Activated T-helper 1 cell treated with Interleukin-2 at 50 U/mL for 16 hours (primary cell): ENCODE results near the gene SCN10A.

Experiments used
- DNase-seq: peaks from one replicate; pipeline ENCODE4 v3.0.0-alpha.2; 2020; ENCODE audit warnings: low read depth

The SCN10A gene

DNA sequence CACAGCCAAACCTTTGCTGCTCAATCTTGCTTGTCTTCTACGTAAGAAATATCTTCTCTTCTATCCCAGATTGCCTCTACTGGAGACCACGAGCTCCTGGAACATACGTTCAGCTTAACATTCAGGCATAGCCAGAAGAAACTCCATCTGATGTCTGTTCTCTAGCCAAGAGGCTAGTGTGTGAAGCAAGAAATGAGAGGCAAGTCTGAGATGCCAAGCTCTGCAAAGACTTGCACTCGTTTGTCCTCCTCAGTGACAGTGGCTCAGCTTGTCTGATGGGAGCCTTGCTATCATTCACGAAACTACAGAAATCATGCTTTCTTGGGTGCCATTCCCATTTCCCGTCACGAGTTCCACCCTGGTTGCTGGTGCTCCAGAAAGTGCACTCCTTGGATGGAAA, at the start of gene SCN10A:
SCN10A (minus strand) TSS at position 192 of the 400 bp plus-strand sequence. CDS start 22,207 bp downstream, outside the sequence.
- no peak for DNase-seq

DNA sequence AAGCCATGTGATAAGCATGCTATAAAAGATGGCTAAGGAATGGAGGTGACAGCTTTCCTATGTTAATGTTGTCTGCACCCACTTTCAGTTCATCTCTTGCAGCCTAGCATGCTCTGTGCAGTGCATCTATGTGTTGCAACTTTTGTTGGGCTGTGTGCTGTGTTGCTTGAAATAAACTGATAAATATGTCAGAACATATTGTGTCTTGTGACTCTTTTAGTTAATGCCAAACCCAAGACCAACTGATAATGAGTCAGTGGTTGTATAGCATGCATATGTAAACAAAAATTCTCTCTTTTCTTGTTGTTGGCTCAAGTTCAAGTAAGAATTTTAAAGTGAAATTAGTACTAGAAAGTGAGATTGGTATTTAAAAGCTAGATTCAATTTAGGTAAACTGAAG, 37.0 kb upstream of the SCN10A start:
- DNase-seq = no peak

DNA sequence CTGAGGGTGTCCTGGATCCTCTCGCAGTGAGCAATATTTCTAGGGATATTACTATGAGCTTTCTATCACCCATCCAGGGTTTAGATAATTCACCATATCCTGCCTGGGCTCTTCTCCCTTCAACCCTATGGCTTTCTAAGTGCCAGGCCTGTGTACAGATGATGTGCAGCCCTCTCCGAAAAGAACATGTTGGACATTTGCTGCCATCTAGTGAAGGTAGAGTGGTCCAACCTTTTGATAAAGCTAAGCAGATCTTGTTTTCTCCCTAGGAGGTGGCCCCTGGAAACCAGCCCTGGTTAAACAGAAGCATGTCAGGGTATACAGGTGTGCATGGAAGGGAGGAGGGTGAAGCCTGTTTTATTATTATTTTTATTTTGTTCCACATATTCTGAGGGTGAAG, 27.9 kb upstream of the SCN10A start:
- no peak for DNase-seq

DNA sequence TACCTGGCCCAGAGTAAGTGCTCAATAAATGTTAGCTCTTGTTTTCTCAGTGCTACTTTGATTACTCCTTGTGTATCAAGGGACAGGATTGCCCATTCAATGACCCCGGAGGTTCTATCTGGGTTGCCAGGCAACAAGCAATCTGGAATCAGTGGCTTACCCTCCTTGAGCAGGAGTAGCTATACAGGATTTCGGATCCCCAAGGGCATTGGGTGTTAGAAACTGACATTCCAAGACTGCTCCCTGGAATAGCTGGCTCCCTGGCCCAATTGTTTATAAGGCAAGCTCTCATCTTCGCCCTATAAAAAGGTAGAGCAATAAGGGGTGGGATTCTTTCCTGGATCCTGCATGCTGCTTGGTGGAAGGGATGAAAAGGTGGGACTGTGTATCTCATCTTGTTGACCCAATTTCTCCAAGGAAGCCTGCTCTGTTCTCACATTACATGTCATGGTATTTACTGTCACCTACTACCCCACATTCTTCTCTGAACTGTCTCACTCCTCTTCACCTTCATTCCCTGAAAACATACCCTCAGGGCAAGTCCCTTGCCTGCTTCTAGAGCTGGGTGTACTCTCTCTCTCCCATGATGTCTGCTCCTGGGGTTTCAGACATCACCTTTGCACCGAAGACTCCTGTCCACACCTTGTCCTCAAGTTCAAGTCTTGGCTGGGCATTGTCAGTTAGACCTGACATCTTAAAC, 26.4 kb upstream of the SCN10A start:
- DNase-seq = no peak

DNA sequence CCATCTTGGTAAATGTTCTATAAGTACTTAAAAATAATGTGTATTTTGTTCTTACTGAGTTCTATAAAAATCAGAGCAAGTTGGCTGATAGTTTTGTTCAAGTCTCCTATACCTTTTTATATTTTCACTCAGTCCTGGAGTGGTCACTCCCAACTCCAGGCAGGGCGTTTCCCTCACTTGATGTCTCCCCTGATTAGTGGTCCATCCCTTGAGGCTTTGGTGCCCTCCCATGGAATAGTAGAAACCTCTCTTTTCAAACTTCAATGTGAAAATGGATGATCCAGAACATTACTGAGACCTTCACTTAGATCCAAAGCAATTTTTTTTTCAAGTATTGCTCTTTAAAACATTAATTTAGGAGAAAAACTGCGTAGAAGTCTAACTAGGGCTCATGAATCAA, 25.0 kb upstream of the SCN10A start:
- DNase-seq = no peak

DNA sequence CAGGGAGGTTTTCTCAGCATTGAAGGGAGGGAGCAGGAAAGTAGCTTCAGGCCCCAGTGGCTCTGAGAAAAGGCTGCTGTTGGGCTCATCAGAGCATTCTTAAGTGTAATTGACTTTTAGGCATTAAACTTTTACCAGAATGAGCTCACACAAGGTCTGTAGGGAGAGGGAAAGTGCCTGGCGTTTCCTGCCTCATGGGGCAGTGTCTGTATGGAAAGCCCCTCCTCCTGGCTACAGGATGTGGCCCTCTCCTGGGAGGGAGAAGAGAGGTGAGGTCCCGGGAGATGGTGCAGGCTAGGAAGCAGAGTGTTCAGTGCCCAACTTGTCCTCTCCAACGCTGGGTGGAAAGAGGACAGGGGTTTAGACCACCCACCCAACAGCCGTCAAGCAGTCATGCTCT, 21.3 kb upstream of the SCN10A start:
- no peak for DNase-seq

DNA sequence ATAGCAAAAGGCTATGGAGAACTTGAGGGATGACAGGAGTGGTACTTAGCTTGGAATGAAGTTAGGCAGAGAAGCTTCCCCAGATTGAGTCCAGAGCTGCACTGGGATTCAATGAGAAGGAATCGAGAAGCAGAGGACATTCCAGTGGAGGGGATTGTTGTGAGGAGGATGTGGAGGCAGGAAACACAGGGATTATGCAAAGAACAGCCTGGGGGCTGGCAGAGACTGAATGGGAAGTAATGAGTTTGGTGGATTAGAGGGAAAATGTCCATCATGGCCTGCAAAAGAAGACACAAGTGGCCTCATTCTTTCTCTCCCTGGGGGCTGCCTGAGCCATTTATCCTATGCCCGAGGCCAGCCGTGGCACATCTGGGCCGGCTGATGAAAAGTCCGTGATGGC, 20.5 kb upstream of the SCN10A start:
- DNase-seq = no peak

DNA sequence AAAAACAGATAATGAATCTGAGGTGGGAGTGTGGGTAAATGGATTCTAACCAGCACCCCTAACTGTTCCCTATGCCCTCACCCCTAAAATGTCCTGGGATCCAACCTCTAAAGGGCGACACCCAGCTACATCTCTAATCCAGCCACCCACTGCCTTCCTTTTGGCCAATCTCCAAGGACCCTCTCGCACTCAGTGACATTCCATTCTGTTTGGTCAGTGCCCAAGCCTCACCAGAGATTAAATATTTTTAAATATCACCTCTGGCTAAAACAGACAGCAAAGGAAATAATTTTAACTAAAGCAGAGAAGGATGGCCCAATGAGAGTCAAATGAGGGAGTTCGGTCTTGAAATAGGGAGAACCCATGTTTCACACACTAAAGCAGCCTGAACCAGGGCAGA, 19.9 kb upstream of the SCN10A start:
- no peak for DNase-seq

DNA sequence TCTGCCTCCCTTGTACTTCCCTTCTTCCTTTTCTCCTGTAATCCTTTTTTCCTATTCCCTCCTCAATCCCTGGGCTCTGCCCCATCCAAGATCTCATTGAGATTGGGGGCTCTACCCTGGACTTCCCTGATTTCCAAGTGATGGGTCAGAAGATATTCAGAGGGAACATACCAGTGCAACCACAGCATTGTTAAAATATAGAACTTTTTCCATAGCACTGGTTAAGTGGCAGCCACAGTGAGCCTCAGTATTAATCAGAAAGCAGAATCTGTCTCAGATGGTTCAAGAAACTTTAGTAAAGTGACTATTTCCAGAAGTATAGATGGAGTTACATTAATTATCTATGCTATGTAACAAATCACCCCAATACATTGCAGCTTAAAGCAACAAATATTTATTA, 18.7 kb upstream of the SCN10A start:
- DNase-seq = no peak

DNA sequence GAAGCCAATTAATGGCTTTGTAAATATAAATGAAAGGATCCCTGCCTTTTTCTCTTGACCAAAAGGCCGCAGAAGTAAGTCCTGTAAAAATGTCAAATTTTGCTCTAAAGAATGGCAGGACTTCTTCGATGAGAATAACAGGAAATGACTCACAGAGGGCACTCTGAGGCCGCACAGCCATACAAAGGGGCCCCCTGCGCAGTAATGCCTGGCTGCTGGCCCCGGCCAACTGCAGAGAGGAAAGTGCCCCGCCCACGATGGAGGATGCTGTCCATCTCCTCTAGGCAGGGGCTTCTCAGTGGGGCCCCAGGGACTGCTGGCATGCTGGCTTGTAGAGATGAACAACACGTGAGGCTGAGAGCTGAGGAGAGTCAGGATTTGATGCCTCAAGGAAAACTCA, 18.1 kb upstream of the SCN10A start:
- DNase-seq = peak; percentile 1

DNA sequence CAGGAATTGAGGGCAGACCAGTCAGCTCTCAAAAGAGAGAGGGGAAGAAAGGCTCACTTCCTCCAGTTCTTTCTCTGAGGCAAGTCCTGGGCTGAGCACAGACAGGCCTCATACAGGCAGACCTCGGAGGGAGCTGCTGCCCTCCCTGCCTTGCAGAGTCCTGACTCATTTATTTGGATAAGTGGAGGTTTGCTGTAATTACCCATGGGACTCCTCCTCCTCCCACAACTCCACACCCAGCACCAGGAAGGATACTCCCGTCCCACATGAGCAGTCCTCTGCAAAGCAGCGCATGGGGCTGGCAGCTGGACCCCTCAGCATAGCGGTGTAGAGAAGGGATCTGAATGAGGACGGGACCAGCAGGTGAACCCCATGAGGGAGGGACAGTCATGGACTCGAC, 13.4 kb upstream of the SCN10A start:
- DNase-seq = no peak

DNA sequence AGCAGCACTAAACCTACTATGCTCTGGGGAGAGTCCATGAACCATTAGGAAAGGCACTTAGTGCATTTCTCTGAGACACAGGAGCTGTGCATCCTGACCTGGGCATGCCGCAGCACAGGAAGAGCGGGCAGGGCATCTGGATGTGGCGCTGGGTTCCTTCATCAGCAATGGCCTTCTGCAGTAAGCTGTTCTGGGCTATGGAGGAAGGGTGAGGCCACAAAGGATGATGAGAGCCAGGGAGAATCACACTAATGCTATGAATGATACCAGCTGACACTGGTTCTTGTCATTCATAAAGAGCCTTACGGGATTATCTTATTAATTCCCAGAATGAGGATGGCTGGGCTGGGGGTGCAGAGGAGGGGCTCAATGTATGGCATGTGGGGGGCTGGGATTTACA, 12.7 kb upstream of the SCN10A start:
- DNase-seq = no peak

DNA sequence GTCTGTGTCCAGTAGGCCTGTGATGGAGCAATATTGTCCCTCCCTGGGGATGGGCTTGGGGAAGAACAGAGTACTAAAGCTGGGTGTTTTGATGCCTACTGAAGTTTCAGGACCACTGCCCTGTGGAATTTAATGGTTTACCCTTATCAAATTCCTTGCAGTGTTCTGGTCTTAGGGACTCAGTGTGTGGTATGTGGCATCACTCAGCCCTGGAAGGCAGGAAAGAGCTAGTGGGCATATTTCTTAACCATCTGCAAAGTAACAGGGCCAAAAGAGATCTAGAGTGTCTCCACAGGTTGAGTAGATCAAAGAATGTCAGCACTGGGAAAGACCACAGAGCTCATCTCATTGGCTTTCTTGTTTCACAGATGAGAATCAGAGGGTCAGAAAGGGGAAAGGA, 11.8 kb upstream of the SCN10A start:
- DNase-seq = no peak

DNA sequence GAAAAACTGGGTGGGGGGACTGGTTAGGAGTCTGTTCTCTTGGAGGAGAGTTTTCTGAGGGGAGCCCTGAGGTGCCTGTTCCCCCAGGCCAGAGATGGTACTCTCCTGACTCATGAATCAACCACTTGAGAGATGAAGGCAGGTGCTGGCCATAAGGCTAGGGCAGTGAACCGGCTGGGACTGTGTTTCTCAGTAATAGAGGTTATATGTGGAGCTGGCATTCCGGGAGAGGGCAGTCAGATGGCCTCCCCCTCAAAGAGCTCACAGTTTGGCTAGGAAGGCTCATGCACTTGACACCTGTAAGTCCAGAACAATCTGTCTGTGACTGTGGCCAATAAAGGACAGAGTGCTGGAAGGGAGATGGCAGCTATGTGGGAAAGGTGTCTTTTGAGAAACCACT, 10.0 kb upstream of the SCN10A start:
- no peak for DNase-seq

DNA sequence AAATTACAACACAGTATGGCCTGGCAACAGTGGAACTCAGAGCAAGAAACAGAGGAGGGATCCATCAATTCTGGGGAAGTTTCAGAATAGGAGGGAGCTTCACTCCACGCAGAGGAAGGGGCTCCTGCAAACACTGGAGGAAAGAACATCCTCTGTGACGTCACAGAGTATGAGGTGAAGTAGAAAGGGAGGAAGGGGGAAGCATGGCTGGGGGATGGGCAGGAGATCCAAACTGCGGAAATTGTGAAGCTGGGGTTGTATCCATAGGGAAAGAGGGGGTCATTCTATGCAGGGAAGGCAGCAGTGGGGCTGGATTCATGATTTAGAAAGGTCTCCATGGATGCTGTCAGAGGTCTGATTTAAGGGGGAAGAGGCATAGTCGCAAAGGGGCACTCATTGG, 8.3 kb upstream of the SCN10A start:
- no peak for DNase-seq

DNA sequence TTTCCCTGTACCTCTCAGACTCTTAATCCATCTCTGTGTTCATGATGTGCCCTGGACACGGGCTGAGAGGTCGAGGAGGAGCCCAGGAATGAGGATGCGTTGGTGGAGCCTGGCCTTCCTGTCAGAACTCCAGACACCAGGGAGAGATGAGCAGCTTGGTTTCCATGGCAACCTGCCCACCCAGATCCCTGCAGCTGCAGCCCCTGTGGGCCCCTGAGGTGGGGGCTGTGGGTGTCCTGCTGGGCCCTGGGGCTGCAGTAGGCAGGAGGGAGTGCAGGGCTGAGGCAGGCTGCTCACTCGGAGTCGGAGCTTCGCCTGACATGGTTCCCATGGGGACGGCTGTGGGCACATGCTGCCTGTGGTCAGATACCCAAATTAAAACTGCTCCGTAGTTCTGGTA, 7.7 kb upstream of the SCN10A start:
- DNase-seq = no peak

DNA sequence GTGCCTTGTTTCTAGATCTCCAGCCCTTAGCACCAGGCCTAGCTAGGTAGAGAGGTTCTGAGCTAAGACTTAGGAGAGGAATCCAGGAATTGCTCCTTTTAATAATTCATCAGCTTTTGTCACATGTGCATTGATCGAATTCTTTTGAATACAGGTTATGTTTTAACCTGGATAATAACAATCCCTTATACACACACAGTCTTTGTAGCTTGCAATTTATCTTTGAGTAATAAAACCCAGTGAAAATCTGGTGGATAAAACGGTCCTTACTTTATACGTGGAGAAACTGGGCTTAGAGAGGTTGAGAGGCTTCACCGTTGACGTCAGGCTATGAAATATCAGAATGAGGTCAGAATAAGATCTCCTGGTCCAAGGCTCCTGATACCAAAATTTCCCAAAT, 7.2 kb upstream of the SCN10A start:
- no peak for DNase-seq

DNA sequence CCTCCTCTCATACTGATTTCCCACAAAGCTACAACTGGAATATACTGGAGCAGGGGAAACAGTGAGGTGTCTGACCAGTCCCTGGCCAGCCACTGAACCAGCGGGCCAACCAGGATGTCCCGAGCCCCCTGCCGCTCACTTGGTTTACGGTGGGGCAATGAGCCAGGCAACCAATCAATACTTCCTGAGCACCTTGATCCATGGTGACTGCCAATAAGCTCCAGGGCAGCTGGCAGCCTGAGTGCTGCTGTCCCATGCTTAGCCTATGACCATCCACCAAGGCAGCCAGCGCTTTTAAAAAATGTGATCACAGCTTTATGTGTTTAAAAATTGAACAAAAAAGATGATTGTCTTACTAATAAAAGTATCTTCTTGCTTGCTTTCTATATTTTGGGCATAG, 4.2 kb downstream of the SCN10A start:
- DNase-seq = no peak

DNA sequence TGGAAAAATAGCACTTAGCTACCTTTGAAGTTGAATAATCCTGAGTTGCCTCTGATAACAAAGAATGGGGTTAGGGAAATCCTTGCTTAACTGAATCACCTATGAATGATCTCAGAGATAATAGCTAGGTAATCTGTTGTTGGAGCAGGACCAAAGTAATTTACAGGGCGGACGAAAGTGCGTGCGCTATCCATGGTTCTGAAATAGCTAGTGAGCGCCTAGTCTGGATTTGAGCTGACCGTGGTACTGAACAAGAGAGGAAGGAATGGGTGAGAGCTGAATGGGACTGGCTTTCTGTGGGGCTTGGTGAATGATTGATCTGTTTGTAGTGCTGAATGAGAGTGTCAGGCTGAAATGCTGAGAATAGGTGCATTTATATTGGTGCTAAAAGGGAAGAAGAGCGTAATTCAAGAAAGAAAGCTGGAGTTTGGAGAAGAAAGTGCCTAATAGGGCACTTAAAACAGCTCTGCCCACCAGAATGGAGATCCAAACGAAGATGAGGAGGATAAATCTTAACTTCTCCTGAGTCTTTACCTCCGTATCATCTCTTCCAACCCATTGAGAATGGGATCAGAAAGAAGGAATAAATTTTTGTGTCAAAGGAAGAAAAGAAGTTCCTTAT, 10.1 kb downstream of the SCN10A start:
- no peak for DNase-seq

DNA sequence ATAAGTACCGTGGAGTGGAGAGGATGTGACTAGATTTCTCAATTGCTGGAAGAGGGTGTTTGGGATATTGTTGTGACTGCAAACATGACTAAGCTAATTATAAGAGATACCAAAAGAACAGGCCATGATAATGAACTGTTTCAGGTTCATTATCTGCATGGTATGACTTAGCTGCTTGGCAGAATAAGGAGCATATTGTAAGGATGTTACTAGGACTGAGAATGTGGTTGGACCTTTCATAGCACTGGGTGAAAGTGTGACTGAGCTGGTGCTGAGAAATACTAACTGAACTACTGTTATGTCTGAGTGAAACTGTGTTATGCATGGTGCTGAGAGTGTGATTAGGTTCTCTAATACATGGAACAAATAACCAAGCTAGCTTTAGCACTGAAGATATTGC, 11.0 kb downstream of the SCN10A start:
- DNase-seq = no peak

DNA sequence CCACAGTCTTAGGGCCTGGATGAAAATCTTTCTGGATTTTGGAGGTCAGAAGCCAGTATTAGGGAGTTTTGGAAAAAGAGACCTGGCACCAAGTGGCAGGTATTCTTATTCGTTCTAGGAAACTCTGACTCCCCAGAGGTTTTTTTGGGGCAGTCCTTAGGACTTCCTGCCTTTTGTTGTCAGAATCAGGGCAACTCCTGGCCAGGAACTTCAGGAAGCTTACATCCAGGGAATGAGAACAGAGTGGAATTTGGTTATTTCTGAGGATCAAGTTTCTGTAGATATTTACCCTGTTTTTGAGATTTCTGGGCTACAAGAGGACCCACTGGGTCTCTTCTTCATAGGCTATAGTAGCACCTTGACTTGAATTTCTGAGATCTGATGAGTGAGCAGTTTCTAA, 15.5 kb downstream of the SCN10A start:
- no peak for DNase-seq

DNA sequence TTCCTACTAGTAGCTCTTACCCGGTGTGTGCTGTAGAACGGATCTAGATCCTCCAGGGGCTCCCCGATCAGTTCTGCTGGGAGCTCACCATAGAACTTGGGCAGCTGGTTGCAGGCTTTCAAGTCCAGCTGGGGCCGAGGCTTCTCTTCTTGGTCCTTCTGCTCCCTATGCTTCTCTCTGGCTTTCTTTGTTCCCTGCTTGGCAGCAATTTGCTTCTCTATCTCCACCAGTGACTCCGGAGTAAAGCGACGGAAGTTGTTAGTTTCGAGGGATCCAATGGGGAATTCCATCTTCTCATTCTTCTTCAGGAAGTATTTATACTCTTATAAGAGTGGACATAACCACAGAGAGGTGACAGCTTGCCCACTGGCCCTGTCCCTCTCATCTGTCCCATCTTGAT, 22.3 kb downstream of the SCN10A start:
- DNase-seq = no peak

DNA sequence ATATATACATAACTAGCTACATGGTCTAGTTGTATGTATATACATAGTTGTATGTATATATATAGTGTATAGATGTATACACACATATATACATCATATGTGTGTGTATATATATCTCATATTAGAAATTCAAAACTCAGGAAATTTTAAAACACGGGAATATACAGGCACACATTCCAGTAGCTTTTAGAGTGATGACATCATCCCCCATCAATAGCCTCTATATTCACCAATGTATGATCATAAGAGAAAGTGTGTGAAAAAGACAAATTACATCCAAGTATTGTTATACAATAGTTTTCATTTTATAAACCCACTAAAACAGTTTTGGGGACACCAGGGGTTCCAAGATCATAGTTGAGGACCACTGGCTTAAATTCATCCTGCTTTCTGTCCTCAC, 23.0 kb downstream of the SCN10A start:
- no peak for DNase-seq

DNA sequence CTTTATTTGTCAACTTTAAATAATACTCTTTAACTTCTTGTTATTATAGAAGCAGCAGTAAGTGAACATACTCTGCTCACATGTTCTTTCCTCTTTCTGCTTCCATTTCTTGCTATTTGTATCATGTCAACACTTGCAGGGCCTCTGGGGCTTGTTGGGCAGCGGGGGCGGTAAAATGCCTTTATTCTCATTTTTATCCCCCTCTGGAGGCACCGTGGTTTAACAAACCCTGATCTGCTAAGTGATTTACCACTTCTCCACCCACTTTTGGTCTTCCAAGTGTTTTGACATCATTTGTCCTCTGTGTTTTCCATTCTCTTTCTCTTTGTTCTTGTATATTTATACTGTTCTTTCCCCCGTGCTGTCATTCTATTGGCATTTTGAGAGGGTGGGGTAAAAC, 33.9 kb downstream of the SCN10A start:
- no peak for DNase-seq
